CD4-positive, alpha-beta memory T cell (primary cell): ENCODE data around the gene OTUD7B. TPM values are rescaled to one million over a fixed set of nuclear protein-coding genes. Genes with fewer than 3 reads are reported as not detected.

Source experiments
- CTCF ChIA-PET: fragments of 350-600 bp; sonication (Branson Sonifier 250); formaldehyde crosslinking; loops from one replicate; lab custom pipeline; 2021; ENCODE audit warnings: inconsistent platforms; ENCODE audit not compliant: partially characterized antibody; lab: Charles Lee
- POLR2A ChIA-PET: fragments of 350-600 bp; sonication (Branson Sonifier 250); formaldehyde crosslinking; loops from one replicate; lab custom pipeline; 2021; ENCODE audit not compliant: partially characterized antibody; lab: Charles Lee
- DNase-seq, 5 donors: peaks; one replicate each; pipeline versions ENCODE4 v3.0.0 to v3.0.0-alpha.2; 2020 to 2022; ENCODE audit warnings: mixed read lengths in 1 of 5
- H3K27ac ChIP-seq: one replicate; pipeline ENCODE4 v1.7.0; 2013; ENCODE audit warnings: low read depth, low read length
- H3K27me3 ChIP-seq: 2 replicates; pipeline ENCODE4 v1.7.0; 2013; ENCODE audit warnings: mild to moderate bottlenecking, low read length, moderate library complexity; ENCODE audit not compliant: insufficient read depth
- H3K36me3 ChIP-seq: 2 replicates; pipeline ENCODE4 v1.7.0; 2013; ENCODE audit warnings: mild to moderate bottlenecking, low read length, moderate library complexity; ENCODE audit not compliant: insufficient read depth
- H3K4me1 ChIP-seq: 2 replicates; pipeline ENCODE4 v1.7.0; 2013; ENCODE audit warnings: mild to moderate bottlenecking, low read length, moderate library complexity; ENCODE audit not compliant: insufficient read depth
- H3K4me3 ChIP-seq, 2 donors: one replicate each; pipeline ENCODE4 v1.7.0; 2013; ENCODE audit warnings: low read length in 2 of 2, mild to moderate bottlenecking in 1 of 2
- H3K9me3 ChIP-seq, 2 donors: one replicate each; pipeline ENCODE4 v1.7.0; 2013; ENCODE audit warnings: low read length in 2 of 2, control low read depth in 1 of 2; ENCODE audit not compliant: control insufficient read depth in 1 of 2
- H3K27ac Mint-ChIP-seq, 7 donors: one replicate each; pipeline ENCODE4 v1.8.0; 2020 to 2021; ENCODE audit warnings: mixed read lengths in 7 of 7, mild to moderate bottlenecking in 6 of 7, inconsistent platforms in 3 of 7, moderate library complexity in 3 of 7
- H3K27me3 Mint-ChIP-seq, 2 donors: one replicate each; pipeline ENCODE4 v1.8.0; 2020 to 2021; ENCODE audit warnings: mixed read lengths in 2 of 2
- H3K36me3 Mint-ChIP-seq, 2 donors: one replicate each; pipeline ENCODE4 v1.8.0; 2020 to 2021; ENCODE audit warnings: mixed read lengths in 2 of 2, inconsistent platforms in 1 of 2, mild to moderate bottlenecking in 1 of 2
- H3K4me1 Mint-ChIP-seq, 4 donors: one replicate each; pipeline ENCODE4 v1.8.0; 2020 to 2021; ENCODE audit warnings: mixed read lengths in 4 of 4, mild to moderate bottlenecking in 1 of 4
- H3K4me3 Mint-ChIP-seq, 8 donors: one replicate each; pipeline ENCODE4 v1.8.0; 2020 to 2021; ENCODE audit warnings: mixed read lengths in 8 of 8, mild to moderate bottlenecking in 7 of 8, moderate library complexity in 6 of 8, inconsistent platforms in 3 of 8
- H3K9me3 Mint-ChIP-seq, 8 donors: one replicate each; pipeline ENCODE4 v1.8.0; 2020 to 2021; ENCODE audit warnings: mixed read lengths in 8 of 8, mild to moderate bottlenecking in 5 of 8, inconsistent platforms in 3 of 8, moderate library complexity in 1 of 8
- intact Hi-C: fragments of 100-400 bp; cut with micrococcal nuclease; formaldehyde crosslinking; loops from one replicate; pipeline ENCODE4 v1.15.1; 2023
- polyA plus RNA-seq, 2 donors: library from polyadenylated mRNA; unstranded; fragments of 300-500 nt; fragmentation: Illumina TruSeq; gene quantifications; one replicate each; pipeline ENCODE4 v1.2.3, GENCODE V29; 2021
- total RNA-seq, 2 experiments: library from RNA; stranded (reverse); gene quantifications; one replicate each; pipeline ENCODE4 v1.2.3, GENCODE V29; 2021

OTUD7B gene
- total and polyA plus RNA-seq, 4 experiments from 2014 or later: 0.27 to 17.6 (median 9.0) TPM

DNA sequence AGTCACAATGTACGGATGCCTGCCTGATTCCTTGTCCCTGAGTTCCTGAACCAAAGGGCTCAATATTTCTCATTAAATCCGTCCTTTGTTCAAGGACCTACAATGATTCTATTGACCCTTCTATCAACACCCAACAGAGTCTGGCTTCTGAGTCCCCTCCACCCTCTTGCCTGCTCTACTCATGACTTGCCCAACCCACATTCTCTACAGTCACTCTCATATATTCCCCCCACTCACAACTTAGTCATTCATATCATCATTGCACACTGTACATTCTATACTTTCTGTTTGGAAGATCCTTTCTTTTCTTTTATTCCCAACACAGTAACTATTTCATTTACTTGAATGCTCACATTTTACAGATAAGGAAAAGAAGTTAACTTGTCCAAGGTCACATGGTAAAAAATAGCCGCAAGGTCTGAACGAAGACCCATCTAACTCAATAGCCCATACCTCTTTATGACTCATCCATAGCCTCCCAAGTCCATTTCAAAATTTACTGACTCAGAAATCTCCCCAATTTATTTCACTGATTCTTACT, 3.6 kb downstream of the OTUD7B start:
- Mint-ChIP-seq H3K4me3 (no peak overlapping the region), H3K9me3 (no peaks in the 10 kb centered on the region), H3K27me3 (no peaks in the 10 kb centered on the region), H3K36me3 (peaks cover 22 to 23% of the 10 kb centered on the region in 2 donors), H3K27ac (no peak overlapping the region), H3K4me1 (peaks cover 26 to 33% (median 32%) of the 10 kb centered on the region in 4 donors)
- Histone ChIP-seq H3K4me1 (peaks cover 20% of the 10 kb centered on the region), H3K4me3 (no peak overlapping the region), H3K9me3 (no peaks in the 10 kb centered on the region), H3K36me3 (no peaks in the 10 kb centered on the region), H3K27me3 (no peaks in the 10 kb centered on the region), H3K27ac (no peak overlapping the region)
- ChIA-PET CTCF (interaction anchor here (1.2 kb wide), 1 partner anchor 10 kb away, joined by 3 read pairs; no protein-coding TSS in a partner anchor), POLR2A (interaction anchor here (1.0 kb wide), 1 partner anchor 61 kb away, joined by 3 read pairs; the partner anchor contains the start of gene VPS45)
- DNase-seq: no peak
- intact Hi-C loops: no loop called here

DNA sequence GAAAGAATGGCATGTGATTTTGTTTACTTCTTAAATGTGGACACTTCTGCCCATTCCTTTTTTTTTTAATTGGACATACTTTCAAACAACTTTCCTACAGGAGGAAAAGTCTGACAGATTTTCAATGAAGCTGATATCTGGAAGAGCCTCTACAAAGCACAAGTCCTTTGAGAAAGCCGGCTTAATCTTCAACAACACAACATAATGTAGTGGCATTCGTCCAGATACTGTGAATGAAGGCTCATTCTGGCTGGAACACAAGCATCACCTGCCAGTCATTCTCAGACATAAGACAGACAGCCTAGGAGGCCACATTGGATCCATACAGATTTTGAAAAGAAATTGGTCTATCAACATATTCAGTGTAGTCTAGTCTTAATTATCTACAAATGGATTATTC, 4.9 kb downstream of the OTUD7B start:
- DNase-seq: no peak
- peaks cover 23 to 35% of the 10 kb centered on the region in 2 donors for H3K36me3 Mint-ChIP-seq
- Histone ChIP-seq H3K4me3 (no peak overlapping the region), H3K4me1 (peaks cover 14% of the 10 kb centered on the region), H3K27ac (no peak overlapping the region), H3K9me3 (no peaks in the 10 kb centered on the region), H3K36me3 (no peaks in the 10 kb centered on the region), H3K27me3 (no peaks in the 10 kb centered on the region)
- intact Hi-C loops: no loop called here
- H3K27ac Mint-ChIP-seq: no peak overlapping the region
- H3K9me3 Mint-ChIP-seq: no peaks in the 10 kb centered on the region
- POLR2A ChIA-PET: no interaction called here
- H3K27me3 Mint-ChIP-seq: no peaks in the 10 kb centered on the region
- H3K4me1 Mint-ChIP-seq: peaks cover 24 to 33% (median 28%) of the 10 kb centered on the region in 4 donors
- H3K4me3 Mint-ChIP-seq: no peak overlapping the region
- CTCF ChIA-PET: interaction anchor here (1.5 kb wide), 1 partner anchor 43 kb away, joined by 3 read pairs; no protein-coding TSS in a partner anchor

DNA sequence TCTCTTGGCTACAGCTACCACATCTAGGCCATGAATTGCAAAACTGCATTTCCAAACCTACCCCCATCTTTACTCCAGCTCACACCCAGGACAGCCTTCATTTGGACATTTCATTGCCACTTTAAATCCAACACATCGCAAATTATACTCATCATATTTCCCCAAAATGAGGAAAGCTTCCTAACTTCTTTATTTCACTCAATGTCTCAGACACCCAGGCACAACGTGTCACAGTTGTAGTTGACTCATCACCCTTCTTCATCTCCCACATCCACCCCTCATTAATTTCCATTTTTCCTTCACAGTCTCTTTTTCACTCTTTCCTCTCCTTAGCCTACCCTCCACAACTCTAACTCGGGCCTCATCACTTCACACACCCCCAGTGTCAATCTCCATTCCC, 6.7 kb downstream of the OTUD7B start:
- H3K27ac Mint-ChIP-seq: peak overlapping the region in 2 of 7 donors; percentile 1 to 49
- no peaks in the 10 kb centered on the region for H3K27me3 ChIP-seq
- H3K4me1 Mint-ChIP-seq: peaks cover 12 to 19% (median 15%) of the 10 kb centered on the region in 4 donors
- peaks cover 21 to 44% of the 10 kb centered on the region in 2 donors for H3K36me3 Mint-ChIP-seq
- POLR2A ChIA-PET: no interaction called here
- H3K9me3 Mint-ChIP-seq: no peaks in the 10 kb centered on the region
- DNase-seq: no peak
- intact Hi-C loops: no loop called here
- no peak overlapping the region for H3K4me3 Mint-ChIP-seq
- no peak overlapping the region for H3K27ac ChIP-seq
- no peak overlapping the region for H3K4me3 ChIP-seq
- CTCF ChIA-PET: interaction anchor here (1.4 kb wide), 1 partner anchor 42 kb away, joined by 6 read pairs; no protein-coding TSS in a partner anchor
- no peaks in the 10 kb centered on the region for H3K27me3 Mint-ChIP-seq
- peaks cover 9% of the 10 kb centered on the region for H3K4me1 ChIP-seq
- H3K36me3 ChIP-seq: no peaks in the 10 kb centered on the region
- no peaks in the 10 kb centered on the region for H3K9me3 ChIP-seq

DNA sequence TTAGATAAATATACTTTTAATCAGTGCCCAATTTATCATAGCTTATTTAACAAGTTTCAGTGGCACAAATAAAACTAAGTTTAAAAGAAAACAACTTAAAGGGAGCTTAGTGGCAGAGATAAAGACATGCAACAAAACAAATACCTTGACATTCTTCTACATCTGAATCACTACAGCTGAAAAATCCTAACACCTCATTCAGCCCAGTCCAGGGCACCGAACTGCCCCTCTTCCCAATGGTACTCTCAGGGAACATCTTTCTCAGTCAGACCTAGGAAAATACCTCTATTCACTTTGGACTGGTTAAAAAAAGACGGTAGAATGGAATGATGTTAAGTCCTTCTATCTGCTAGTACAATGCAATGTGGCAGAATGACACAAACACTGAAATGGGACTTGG, 8.3 kb downstream of the OTUD7B start:
- Mint-ChIP-seq H3K4me3 (no peak overlapping the region), H3K4me1 (peaks cover 18 to 21% (median 20%) of the 10 kb centered on the region in 4 donors), H3K9me3 (no peaks in the 10 kb centered on the region), H3K36me3 (peaks cover 22 to 44% of the 10 kb centered on the region in 2 donors), H3K27ac (no peak overlapping the region), H3K27me3 (no peaks in the 10 kb centered on the region)
- no peaks in the 10 kb centered on the region for H3K27me3 ChIP-seq
- intact Hi-C loops: no loop called here
- no peak overlapping the region for H3K27ac ChIP-seq
- POLR2A ChIA-PET: no interaction called here
- no peaks in the 10 kb centered on the region for H3K36me3 ChIP-seq
- H3K4me1 ChIP-seq: peaks cover 11% of the 10 kb centered on the region
- no peak overlapping the region for H3K4me3 ChIP-seq
- no peaks in the 10 kb centered on the region for H3K9me3 ChIP-seq
- CTCF ChIA-PET: interaction anchor here (0.7 kb wide), 1 partner anchor 9 kb away, joined by 5 read pairs; the partner anchor contains the start of gene OTUD7B
- DNase-seq: no peak

DNA sequence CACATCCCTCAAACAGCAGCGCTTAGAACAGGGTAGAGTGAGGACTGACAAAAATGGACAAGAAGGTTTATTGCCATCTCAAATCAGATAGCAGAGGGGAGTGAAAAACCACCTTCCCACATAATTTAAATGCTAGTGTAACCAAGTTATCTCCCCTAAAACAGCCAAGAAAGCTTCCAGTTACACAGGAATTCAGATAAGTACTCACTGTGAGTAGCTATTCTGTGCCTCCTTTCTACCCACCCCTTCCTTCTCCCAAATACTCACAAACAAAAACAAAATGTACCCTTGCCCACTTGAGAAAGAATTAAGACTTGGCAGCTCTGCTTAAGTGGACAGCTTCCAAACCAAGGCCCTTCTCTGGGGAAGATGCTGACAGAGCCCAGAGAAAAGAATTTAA, 9.1 kb downstream of the OTUD7B start:
- no peaks in the 10 kb centered on the region for H3K9me3 ChIP-seq
- H3K27me3 ChIP-seq: no peaks in the 10 kb centered on the region
- Mint-ChIP-seq H3K4me3 (no peak overlapping the region), H3K27me3 (no peaks in the 10 kb centered on the region), H3K4me1 (peaks cover 16 to 20% (median 18%) of the 10 kb centered on the region in 4 donors), H3K36me3 (peaks cover 23 to 44% of the 10 kb centered on the region in 2 donors), H3K9me3 (no peaks in the 10 kb centered on the region), H3K27ac (no peak overlapping the region)
- CTCF ChIA-PET: interaction anchor here (0.7 kb wide), 1 partner anchor 10 kb away, joined by 5 read pairs; the partner anchor contains the start of gene OTUD7B
- POLR2A ChIA-PET: no interaction called here
- no peak overlapping the region for H3K4me3 ChIP-seq
- no peak for DNase-seq
- H3K36me3 ChIP-seq: no peaks in the 10 kb centered on the region
- intact Hi-C loops: no loop called here
- peaks cover 11% of the 10 kb centered on the region for H3K4me1 ChIP-seq
- no peak overlapping the region for H3K27ac ChIP-seq

DNA sequence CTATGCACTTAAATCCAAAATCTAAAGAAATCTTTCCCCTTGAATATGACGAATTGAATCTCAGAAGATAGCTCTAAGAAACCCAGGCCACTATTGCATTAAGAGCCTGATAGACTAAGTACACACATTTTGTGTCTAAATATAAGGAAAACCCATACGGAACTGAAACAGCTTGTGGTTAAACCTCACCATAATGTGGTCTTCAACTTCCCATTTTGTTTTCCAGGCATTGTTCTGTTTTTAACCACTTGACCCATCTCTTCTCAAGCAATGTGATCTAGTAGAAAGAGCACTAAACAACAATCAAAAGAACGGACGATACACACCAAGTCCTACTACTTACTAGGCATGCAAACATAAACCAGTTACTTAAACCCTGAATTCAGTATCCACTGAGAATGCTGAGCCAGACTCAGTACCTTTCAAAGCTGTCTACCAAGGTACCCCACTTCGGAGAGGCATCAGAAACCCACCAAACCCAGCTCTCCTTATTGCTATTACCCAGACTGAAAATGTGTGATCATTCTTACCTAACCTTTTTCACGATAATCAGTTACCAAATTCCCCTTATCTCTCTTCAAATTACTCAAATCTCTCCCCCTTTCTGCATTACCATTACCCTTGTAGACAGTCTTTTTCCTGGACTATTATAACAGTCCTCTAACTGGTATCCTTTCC, 12.8 kb downstream of the OTUD7B start:
- DNase-seq: no peak
- peak overlapping the region in 1 of 8 donors; percentile 14 for H3K4me3 Mint-ChIP-seq
- ChIA-PET POLR2A (interaction anchor here (1.7 kb wide), 1 partner anchor 12 kb away, joined by 4 read pairs; no protein-coding TSS in a partner anchor), CTCF (interaction anchor here (1.0 to 1.4 kb wide), 4 partner anchors 10 to 190 kb away, joined by 3 to 4 read pairs (median 4); no protein-coding TSS in a partner anchor)
- H3K27ac Mint-ChIP-seq: peak overlapping the region in 3 of 7 donors; percentile 18 to 63 (median 39)
- Histone ChIP-seq H3K4me3 (no peak overlapping the region), H3K9me3 (no peaks in the 10 kb centered on the region), H3K27ac (no peak overlapping the region), H3K4me1 (peaks cover 11% of the 10 kb centered on the region), H3K36me3 (no peaks in the 10 kb centered on the region), H3K27me3 (no peaks in the 10 kb centered on the region)
- intact Hi-C loops: no loop called here
- peaks cover 14 to 29% of the 10 kb centered on the region in 2 donors for H3K36me3 Mint-ChIP-seq
- H3K27me3 Mint-ChIP-seq: no peaks in the 10 kb centered on the region
- peaks cover 14 to 23% (median 18%) of the 10 kb centered on the region in 4 donors for H3K4me1 Mint-ChIP-seq
- no peaks in the 10 kb centered on the region for H3K9me3 Mint-ChIP-seq

DNA sequence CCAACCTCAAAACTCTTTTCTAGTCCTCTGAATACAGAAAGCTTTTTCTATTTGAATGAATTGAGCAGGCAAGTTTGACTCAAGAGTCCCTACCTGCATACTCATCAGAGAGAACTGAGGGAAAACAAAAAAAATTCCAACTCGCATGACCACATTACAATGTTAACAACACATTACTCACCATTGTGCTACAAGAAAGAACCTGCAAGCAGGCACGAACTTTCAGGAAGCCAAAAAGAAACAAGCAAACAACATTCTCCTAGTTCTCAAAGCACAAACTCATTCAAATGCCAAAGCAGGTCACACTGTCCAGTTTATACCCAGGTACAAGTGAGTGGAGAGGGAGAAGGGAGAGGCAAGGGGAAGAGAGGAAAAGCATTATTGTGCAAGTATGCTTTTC, 14.6 kb downstream of the OTUD7B start:
- no peak overlapping the region for H3K4me3 Mint-ChIP-seq
- no peak overlapping the region for H3K27ac Mint-ChIP-seq
- no peak overlapping the region for H3K4me3 ChIP-seq
- intact Hi-C loops: no loop called here
- no peak overlapping the region for H3K27ac ChIP-seq
- POLR2A ChIA-PET: interaction anchor here (1.1 kb wide), 1 partner anchor 107 kb away, joined by 3 read pairs; no protein-coding TSS in a partner anchor
- peaks cover 11% of the 10 kb centered on the region for H3K4me1 ChIP-seq
- no peaks in the 10 kb centered on the region for H3K9me3 ChIP-seq
- H3K27me3 ChIP-seq: no peaks in the 10 kb centered on the region
- peaks cover 12 to 23% (median 18%) of the 10 kb centered on the region in 4 donors for H3K4me1 Mint-ChIP-seq
- no peaks in the 10 kb centered on the region for H3K27me3 Mint-ChIP-seq
- CTCF ChIA-PET: no interaction called here
- H3K36me3 Mint-ChIP-seq: peaks cover 10 to 19% of the 10 kb centered on the region in 2 donors
- DNase-seq: no peak
- no peaks in the 10 kb centered on the region for H3K36me3 ChIP-seq
- no peaks in the 10 kb centered on the region for H3K9me3 Mint-ChIP-seq
